GM06990 (cell line): ENCODE data around the gene ELAVL1.
A peak's percentile ranks its signal among the peaks of the same experiment; 100 is the strongest.

ENCODE experiments used
- DNase-seq: peaks from one replicate; pipeline ENCODE4 v3.0.0-alpha.2; 2011; ENCODE audit not compliant: insufficient read length; ENCODE audit errors: extremely low read depth
- H3K27me3 ChIP-seq: replicated peaks from 2 replicates; pipeline ENCODE4 v1.6.0; 2011; ENCODE audit warnings: low read length; ENCODE audit not compliant: control insufficient read depth, insufficient read depth
- H3K36me3 ChIP-seq: 2 replicates; pipeline ENCODE4 v1.5.1; 2011; ENCODE audit warnings: low read length; ENCODE audit not compliant: control insufficient read depth, insufficient read depth
- H3K4me3 ChIP-seq: replicated peaks from 2 replicates; pipeline ENCODE4 v1.5.1; 2011; ENCODE audit warnings: low read depth, mild to moderate bottlenecking, control low read depth, low read length
- TF ChIP-seq, protein P1 (sequence below): IDR thresholded peaks from 2 replicates; pipeline ENCODE4 v1.5.1; 2011; ENCODE audit warnings: low read length, control low read depth, mild to moderate bottlenecking, inconsistent platforms; ENCODE audit not compliant: insufficient read depth, poor library complexity, severe bottlenecking

Gene ELAVL1

GRCh38 chr19:7973883-7974282 lies 31.6 kb downstream of the ELAVL1 start:
- TF ChIP-seq, protein P1, sequence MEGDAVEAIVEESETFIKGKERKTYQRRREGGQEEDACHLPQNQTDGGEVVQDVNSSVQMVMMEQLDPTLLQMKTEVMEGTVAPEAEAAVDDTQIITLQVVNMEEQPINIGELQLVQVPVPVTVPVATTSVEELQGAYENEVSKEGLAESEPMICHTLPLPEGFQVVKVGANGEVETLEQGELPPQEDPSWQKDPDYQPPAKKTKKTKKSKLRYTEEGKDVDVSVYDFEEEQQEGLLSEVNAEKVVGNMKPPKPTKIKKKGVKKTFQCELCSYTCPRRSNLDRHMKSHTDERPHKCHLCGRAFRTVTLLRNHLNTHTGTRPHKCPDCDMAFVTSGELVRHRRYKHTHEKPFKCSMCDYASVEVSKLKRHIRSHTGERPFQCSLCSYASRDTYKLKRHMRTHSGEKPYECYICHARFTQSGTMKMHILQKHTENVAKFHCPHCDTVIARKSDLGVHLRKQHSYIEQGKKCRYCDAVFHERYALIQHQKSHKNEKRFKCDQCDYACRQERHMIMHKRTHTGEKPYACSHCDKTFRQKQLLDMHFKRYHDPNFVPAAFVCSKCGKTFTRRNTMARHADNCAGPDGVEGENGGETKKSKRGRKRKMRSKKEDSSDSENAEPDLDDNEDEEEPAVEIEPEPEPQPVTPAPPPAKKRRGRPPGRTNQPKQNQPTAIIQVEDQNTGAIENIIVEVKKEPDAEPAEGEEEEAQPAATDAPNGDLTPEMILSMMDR = no peak

GRCh38 chr19:7971553-7972520 lies 33.6 kb downstream of the ELAVL1 start:
- no peak overlapping the region for H3K4me3 ChIP-seq
- TF ChIP-seq, protein P1 = no peak
- no peak for DNase-seq
- H3K27me3 ChIP-seq = no peaks in the 10 kb centered on the region
- peaks cover 37% of the 10 kb centered on the region for H3K36me3 ChIP-seq

More at GRCh38 chr19:7973883-7974282, 31.6 kb downstream of the ELAVL1 start:
- DNase-seq = no peak
- Histone ChIP-seq H3K36me3 (peaks cover 35% of the 10 kb centered on the region), H3K27me3 (no peaks in the 10 kb centered on the region), H3K4me3 (no peak overlapping the region)

- Histone ChIP-seq H3K36me3 (peaks cover 37% of the 10 kb centered on the region), H3K4me3 (no peak overlapping the region), H3K27me3 (no peaks in the 10 kb centered on the region)
- no peak for DNase-seq
- TF ChIP-seq, protein P1 = peak; percentile 79
Observed at GRCh38 chr19:7970716-7971448, 34.6 kb downstream of the ELAVL1 start.

DNA sequence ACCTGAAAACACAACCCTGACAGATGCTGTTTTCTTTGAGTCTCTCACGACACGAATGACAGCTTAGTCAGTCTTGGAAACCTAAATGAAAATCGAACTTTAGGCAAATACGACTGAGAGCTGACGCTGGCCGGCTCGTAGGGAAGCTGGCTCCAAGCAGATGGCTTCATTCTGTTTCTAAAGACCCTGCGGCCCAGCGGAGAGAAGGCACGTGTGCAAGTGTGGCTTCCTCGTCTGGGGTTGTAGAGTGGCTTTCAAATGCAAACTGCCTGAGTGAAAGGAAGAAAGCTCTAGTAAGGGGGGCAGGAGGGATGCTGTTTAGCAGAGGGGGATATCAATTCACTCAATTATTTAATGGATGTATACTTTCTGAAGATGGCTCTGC lies 35.9 kb downstream of the ELAVL1 start:
- TF ChIP-seq, protein P1 = no peak
- Histone ChIP-seq H3K36me3 (peaks cover 34% of the 10 kb centered on the region), H3K27me3 (no peaks in the 10 kb centered on the region), H3K4me3 (no peak overlapping the region)
- no peak for DNase-seq

- TF ChIP-seq, protein P1 = no peak
- Histone ChIP-seq H3K4me3 (no peak overlapping the region), H3K27me3 (no peaks in the 10 kb centered on the region), H3K36me3 (peaks cover 32% of the 10 kb centered on the region)
- DNase-seq = no peak
Observed at GRCh38 chr19:7968796-7969554, 36.5 kb downstream of the ELAVL1 start.
